SK-N-SH (cell line): ENCODE results near the gene HCN1. TPM values are rescaled to one million over a fixed set of nuclear protein-coding genes. Genes with fewer than 3 reads are reported as not detected.

ENCODE experiments used
- CTCF ChIA-PET: fragments of 300-600, 350-600 bp; formaldehyde crosslinking; extraction: SDS; loops from one replicate; lab custom pipeline; 2021; lab: Yijun Ruan, JAX
- POLR2A ChIA-PET: fragments of 350-600 bp; sonication (Branson Sonifier 250); formaldehyde crosslinking; extraction: SDS; loops from one replicate; lab custom pipeline; 2020; ENCODE audit warnings: antibody characterized with exemption, inconsistent platforms; lab: Yijun Ruan, JAX
- DNase-seq: peaks from one replicate; pipeline ENCODE4 v3.0.0; 2012
- H2AFZ ChIP-seq: fragments of 200-600 bp; sonication (generic); 2 replicates; pipeline ENCODE4 v1.8.1; 2016; ENCODE audit warnings: antibody characterized with exemption, mild to moderate bottlenecking, low read depth
- H3F3A ChIP-seq: fragments of 200-600 bp; sonication (generic); replicated peaks from 2 replicates; pipeline ENCODE3; 2016; ENCODE audit warnings: antibody characterized with exemption, mild to moderate bottlenecking; ENCODE audit not compliant: insufficient read depth
- H3K27ac ChIP-seq, 2 experiments: fragments of 200-500 bp in 1 of 2; fragments of 200-600 bp in 1 of 2; sonication (Bioruptor generic) in 1 of 2; sonication (generic), shearing (Covaris generic) in 1 of 2; 2 replicates each; pipeline versions ENCODE4 v1.5.1 to v1.6.1; 2014 to 2016; ENCODE audit warnings: low read depth in 2 of 2, inconsistent platforms in 1 of 2, low read length in 1 of 2, mild to moderate bottlenecking in 1 of 2, mixed read lengths in 1 of 2
- H3K27me3 ChIP-seq: fragments of 200-600 bp; sonication (generic), shearing (Covaris generic); 2 replicates; pipeline ENCODE4 v1.6.1; 2016; ENCODE audit warnings: mixed run types; ENCODE audit not compliant: insufficient read depth
- H3K36me3 ChIP-seq, 2 experiments: fragments of 200-500 bp in 1 of 2; fragments of 200-600 bp in 1 of 2; sonication (Bioruptor generic) in 1 of 2; sonication (generic) in 1 of 2; replicated peaks in 1 of 2; 2 replicates each; pipeline versions ENCODE3 to v1.5.1; 2014 to 2016; ENCODE audit warnings: low read length in 1 of 2, mild to moderate bottlenecking in 1 of 2; ENCODE audit not compliant: insufficient read depth in 2 of 2, control insufficient read depth in 1 of 2
- H3K4me1 ChIP-seq, 2 experiments: fragments of 200-500 bp in 1 of 2; fragments of 200-600 bp in 1 of 2; sonication (Bioruptor generic) in 1 of 2; sonication (generic), shearing (Covaris generic) in 1 of 2; 2 replicates each; pipeline versions ENCODE4 v1.5.1 to v1.6.1; 2014 to 2016; ENCODE audit warnings: low read depth in 1 of 2, low read length in 1 of 2, mixed run types in 1 of 2; ENCODE audit not compliant: insufficient read depth in 2 of 2, control insufficient read depth in 1 of 2
- H3K4me2 ChIP-seq: fragments of 200-600 bp; sonication (generic), shearing (Covaris generic); 2 replicates; pipeline ENCODE4 v1.6.1; 2017; ENCODE audit warnings: mixed run types
- H3K4me3 ChIP-seq, 2 experiments: fragments of 200-500 bp in 1 of 2; fragments of 200-600 bp in 1 of 2; sonication (Bioruptor generic) in 1 of 2; sonication (generic), shearing (Covaris generic) in 1 of 2; 2 replicates each; pipeline versions ENCODE4 v1.5.1 to v1.8.1; 2014 to 2016; ENCODE audit warnings: low read depth in 2 of 2, inconsistent platforms in 1 of 2, low read length in 1 of 2, mild to moderate bottlenecking in 1 of 2, mixed read lengths in 1 of 2, moderate library complexity in 1 of 2
- H3K79me2 ChIP-seq: fragments of 200-600 bp; sonication (generic); 2 replicates; pipeline ENCODE4 v1.8.1; 2017; ENCODE audit warnings: mild to moderate bottlenecking; ENCODE audit not compliant: insufficient read depth
- H3K9ac ChIP-seq: fragments of 200-600 bp; sonication (generic); 2 replicates; pipeline ENCODE4 v1.6.1; 2017; ENCODE audit warnings: mixed run types
- H3K9me2 ChIP-seq: fragments of 200-600 bp; sonication (generic); 2 replicates; pipeline ENCODE4 v1.6.1; 2017; ENCODE audit warnings: mixed run types
- H3K9me3 ChIP-seq: fragments of 200-600 bp; sonication (generic); 2 replicates; pipeline ENCODE4 v1.6.1; 2017; ENCODE audit warnings: mixed run types, mild to moderate bottlenecking, moderate library complexity
- H4K20me1 ChIP-seq: fragments of 200-600 bp; sonication (generic); 2 replicates; pipeline ENCODE4 v1.6.1; 2017; ENCODE audit warnings: mild to moderate bottlenecking, mixed run types; ENCODE audit not compliant: insufficient read depth
- CHD2 ChIP-seq: fragments of 150-350 bp; IDR thresholded peaks from 2 replicates; pipeline ENCODE4 v1.6.1; 2018; ENCODE audit warnings: low read length; ENCODE audit not compliant: partially characterized antibody
- EP300 ChIP-seq, 2 experiments: IDR thresholded peaks; 2 replicates each; pipeline versions ENCODE4 v1.4.0 to v1.6.1; 2012; ENCODE audit warnings: borderline replicate concordance in 1 of 2, low read depth in 1 of 2, low read length in 1 of 2
- EZH2phosphoT487 ChIP-seq: fragments of 200-600 bp; sonication (generic); IDR thresholded peaks from 2 replicates; pipeline ENCODE4 v1.6.1; 2017; ENCODE audit warnings: low read depth, mixed run types, mild to moderate bottlenecking, antibody characterized with exemption, moderate library complexity, borderline replicate concordance
- FOSL2 ChIP-seq: IDR thresholded peaks from 2 replicates; pipeline ENCODE4 v1.4.0; 2012; ENCODE audit warnings: low read depth, mild to moderate bottlenecking, moderate library complexity, borderline replicate concordance
- FOXJ3 ChIP-seq: sonication (generic); formaldehyde crosslinking; IDR thresholded peaks from 2 replicates; pipeline ENCODE4 v1.5.1; 2020; ENCODE audit warnings: mild to moderate bottlenecking, missing genetic modification reagents
- GABPA ChIP-seq: IDR thresholded peaks from 2 replicates; pipeline ENCODE4 v1.4.0; 2012; ENCODE audit warnings: low read depth, mild to moderate bottlenecking
- IRF3 ChIP-seq: fragments of 150-350 bp; IDR thresholded peaks from 2 replicates; pipeline ENCODE4 v1.6.1; 2016; ENCODE audit warnings: mild to moderate bottlenecking, low read depth, low read length
- JUND ChIP-seq: IDR thresholded peaks from 2 replicates; pipeline ENCODE4 v1.4.0; 2012
- MXI1 ChIP-seq: IDR thresholded peaks from 2 replicates; pipeline ENCODE4 v1.6.1; 2012; ENCODE audit warnings: mild to moderate bottlenecking, low read depth, low read length, improper control_type of control experiment
- NRF1 ChIP-seq: IDR thresholded peaks from 2 replicates; pipeline ENCODE4 v1.6.1; 2012; ENCODE audit warnings: low read depth, mild to moderate bottlenecking, low read length
- POLR2AphosphoS5 ChIP-seq: IDR thresholded peaks from 2 replicates; pipeline ENCODE4 v1.6.1; 2012; ENCODE audit warnings: low read depth, low read length
- RCOR1 ChIP-seq: fragments of 150-350 bp; IDR thresholded peaks from 2 replicates; pipeline ENCODE4 v1.6.1; 2017; ENCODE audit warnings: antibody characterized with exemption, low read length
- RXRA ChIP-seq: IDR thresholded peaks from 2 replicates; pipeline ENCODE4 v1.4.0; 2012; ENCODE audit warnings: low read depth, mild to moderate bottlenecking, borderline replicate concordance
- SIN3A ChIP-seq: IDR thresholded peaks from 2 replicates; pipeline ENCODE4 v1.6.1; 2012; ENCODE audit warnings: low read depth, mild to moderate bottlenecking, low read length, moderate library complexity, borderline replicate concordance
- TAF1 ChIP-seq: IDR thresholded peaks from 2 replicates; pipeline ENCODE4 v1.6.1; 2012; ENCODE audit warnings: low read depth, mild to moderate bottlenecking, low read length, moderate library complexity, borderline replicate concordance
- TEAD4 ChIP-seq: IDR thresholded peaks from 2 replicates; pipeline ENCODE4 v1.4.0; 2012; ENCODE audit warnings: mild to moderate bottlenecking, borderline replicate concordance; ENCODE audit not compliant: insufficient read depth
- YY1 ChIP-seq: IDR thresholded peaks from 2 replicates; pipeline ENCODE4 v1.4.0; 2012; ENCODE audit warnings: low read depth, mild to moderate bottlenecking
- WGBS: methylation state at CpG from one replicate; pipeline ENCODE4 v1.1.6; 2017; ENCODE audit warnings: low lambda C conversion rate; 5-methylcytosine and 5-hydroxymethylcytosine counted together
- polyA plus RNA-seq, 3 experiments: library from polyadenylated mRNA; depleted of rRNA; stranded (reverse); fragments of >200 nt; gene quantifications; 2 replicates each; pipeline ENCODE4 v1.2.3, GENCODE V29; 2012
- TF ChIP-seq, protein P1 (sequence below): IDR thresholded peaks from 2 replicates; pipeline ENCODE4 v1.4.0; 2012; ENCODE audit warnings: low read depth, borderline replicate concordance
- TF ChIP-seq, protein P2 (sequence below): fragments of 150-350 bp; IDR thresholded peaks from 2 replicates; pipeline ENCODE4 v1.6.1; 2017; ENCODE audit warnings: antibody characterized with exemption, low read length, low read depth, borderline replicate concordance
- TF ChIP-seq, protein P3 (sequence below): IDR thresholded peaks from 2 replicates; pipeline ENCODE4 v1.6.1; 2012; ENCODE audit warnings: mild to moderate bottlenecking, low read depth, low read length, moderate library complexity

Gene HCN1
- polyA plus RNA-seq, 1 of the 3 experiments (the other 2 are of a cell fraction): not detected

DNA sequence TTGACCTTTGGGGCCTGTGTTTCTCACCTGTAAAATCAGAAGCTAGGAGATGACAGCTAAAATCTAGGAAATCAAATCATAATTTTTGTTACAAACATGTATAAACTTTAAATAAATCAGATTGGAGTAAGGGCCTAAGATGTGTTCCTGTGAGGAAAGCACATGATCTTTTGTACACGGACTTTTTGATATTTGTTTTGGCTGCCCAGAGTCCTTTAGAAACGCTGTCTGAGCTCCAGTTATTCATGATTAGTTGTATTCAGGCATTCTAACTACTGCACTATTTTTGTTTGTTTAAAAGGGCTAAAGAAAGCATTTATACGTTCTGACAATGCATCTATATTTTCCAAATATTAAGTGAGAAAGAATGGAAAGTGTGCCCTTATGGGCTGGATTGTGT is 94.8 kb downstream of the HCN1 start:
- Histone ChIP-seq H3K9ac (no peak overlapping the region), H3K4me3 (no peak overlapping the region), H3K79me2 (no peaks in the 10 kb centered on the region), H3K9me2 (no peaks in the 10 kb centered on the region), H3K27me3 (no peaks in the 10 kb centered on the region), H3F3A (no peaks in the 10 kb centered on the region), H3K4me1 (no peaks in the 10 kb centered on the region), H3K27ac (no peak overlapping the region), H3K4me2 (no peak overlapping the region), H2AFZ (no peak overlapping the region), H3K9me3 (no peaks in the 10 kb centered on the region), H4K20me1 (no peaks in the 10 kb centered on the region), H3K36me3 (no peaks in the 10 kb centered on the region)
- POLR2A ChIA-PET: no interaction called here
- 0% methylated on average over 3 of the region's 3 CpGs for WGBS
- DNase-seq: no peak
- TF ChIP-seq FOSL2 (no peak), JUND (no peak), FOXJ3 (CRISPR knock-in tag) (no peak), MXI1 (no peak), EZH2phosphoT487 (no peak), YY1 (no peak)
- TF ChIP-seq, protein P1, sequence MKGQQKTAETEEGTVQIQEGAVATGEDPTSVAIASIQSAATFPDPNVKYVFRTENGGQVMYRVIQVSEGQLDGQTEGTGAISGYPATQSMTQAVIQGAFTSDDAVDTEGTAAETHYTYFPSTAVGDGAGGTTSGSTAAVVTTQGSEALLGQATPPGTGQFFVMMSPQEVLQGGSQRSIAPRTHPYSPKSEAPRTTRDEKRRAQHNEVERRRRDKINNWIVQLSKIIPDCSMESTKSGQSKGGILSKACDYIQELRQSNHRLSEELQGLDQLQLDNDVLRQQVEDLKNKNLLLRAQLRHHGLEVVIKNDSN: no peak
- CTCF ChIA-PET: no interaction called here

DNA sequence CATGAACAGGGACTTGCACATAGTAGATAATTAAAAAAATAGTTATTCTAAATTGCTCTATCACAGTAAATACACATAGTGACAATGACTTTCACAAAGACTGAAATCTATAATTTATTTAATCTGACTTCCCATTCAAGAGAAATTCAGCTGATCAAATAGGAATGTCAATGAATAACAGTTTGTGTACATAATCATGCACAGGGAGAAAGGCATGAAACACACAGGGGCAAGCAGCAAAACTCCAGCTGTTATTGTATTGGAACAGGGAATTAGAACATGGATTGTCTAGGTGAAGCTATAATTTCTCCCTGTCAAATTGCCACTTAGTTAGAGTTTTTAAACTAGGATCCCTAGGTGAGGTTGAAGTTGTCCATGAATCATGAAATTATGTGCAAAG is 99.9 kb downstream of the HCN1 start:
- no peak overlapping the region for H3K27ac ChIP-seq
- ChIA-PET CTCF (no interaction called here), POLR2A (no interaction called here)
- H3F3A ChIP-seq: no peaks in the 10 kb centered on the region
- H3K9me2 ChIP-seq: no peaks in the 10 kb centered on the region
- no peak for DNase-seq
- H3K9me3 ChIP-seq: no peaks in the 10 kb centered on the region
- H3K4me1 ChIP-seq: no peaks in the 10 kb centered on the region
- no peak overlapping the region for H3K9ac ChIP-seq
- TF ChIP-seq NRF1 (no peak), CHD2 (no peak), EP300 (IDR thresholded peaks at IDR 0.05; ENCODE audit: borderline replicate concordance in 1 of 2, low read depth in 1 of 2, low read length in 1 of 2) (no peak), TEAD4 (no peak), GABPA (no peak), RCOR1 (no peak), JUND (no peak), IRF3 (no peak), TAF1 (no peak), SIN3A (no peak), RXRA (no peak), FOSL2 (no peak), POLR2AphosphoS5 (no peak)
- TF ChIP-seq, protein P2, sequence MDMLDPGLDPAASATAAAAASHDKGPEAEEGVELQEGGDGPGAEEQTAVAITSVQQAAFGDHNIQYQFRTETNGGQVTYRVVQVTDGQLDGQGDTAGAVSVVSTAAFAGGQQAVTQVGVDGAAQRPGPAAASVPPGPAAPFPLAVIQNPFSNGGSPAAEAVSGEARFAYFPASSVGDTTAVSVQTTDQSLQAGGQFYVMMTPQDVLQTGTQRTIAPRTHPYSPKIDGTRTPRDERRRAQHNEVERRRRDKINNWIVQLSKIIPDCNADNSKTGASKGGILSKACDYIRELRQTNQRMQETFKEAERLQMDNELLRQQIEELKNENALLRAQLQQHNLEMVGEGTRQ: no peak
- TF ChIP-seq, protein P3, sequence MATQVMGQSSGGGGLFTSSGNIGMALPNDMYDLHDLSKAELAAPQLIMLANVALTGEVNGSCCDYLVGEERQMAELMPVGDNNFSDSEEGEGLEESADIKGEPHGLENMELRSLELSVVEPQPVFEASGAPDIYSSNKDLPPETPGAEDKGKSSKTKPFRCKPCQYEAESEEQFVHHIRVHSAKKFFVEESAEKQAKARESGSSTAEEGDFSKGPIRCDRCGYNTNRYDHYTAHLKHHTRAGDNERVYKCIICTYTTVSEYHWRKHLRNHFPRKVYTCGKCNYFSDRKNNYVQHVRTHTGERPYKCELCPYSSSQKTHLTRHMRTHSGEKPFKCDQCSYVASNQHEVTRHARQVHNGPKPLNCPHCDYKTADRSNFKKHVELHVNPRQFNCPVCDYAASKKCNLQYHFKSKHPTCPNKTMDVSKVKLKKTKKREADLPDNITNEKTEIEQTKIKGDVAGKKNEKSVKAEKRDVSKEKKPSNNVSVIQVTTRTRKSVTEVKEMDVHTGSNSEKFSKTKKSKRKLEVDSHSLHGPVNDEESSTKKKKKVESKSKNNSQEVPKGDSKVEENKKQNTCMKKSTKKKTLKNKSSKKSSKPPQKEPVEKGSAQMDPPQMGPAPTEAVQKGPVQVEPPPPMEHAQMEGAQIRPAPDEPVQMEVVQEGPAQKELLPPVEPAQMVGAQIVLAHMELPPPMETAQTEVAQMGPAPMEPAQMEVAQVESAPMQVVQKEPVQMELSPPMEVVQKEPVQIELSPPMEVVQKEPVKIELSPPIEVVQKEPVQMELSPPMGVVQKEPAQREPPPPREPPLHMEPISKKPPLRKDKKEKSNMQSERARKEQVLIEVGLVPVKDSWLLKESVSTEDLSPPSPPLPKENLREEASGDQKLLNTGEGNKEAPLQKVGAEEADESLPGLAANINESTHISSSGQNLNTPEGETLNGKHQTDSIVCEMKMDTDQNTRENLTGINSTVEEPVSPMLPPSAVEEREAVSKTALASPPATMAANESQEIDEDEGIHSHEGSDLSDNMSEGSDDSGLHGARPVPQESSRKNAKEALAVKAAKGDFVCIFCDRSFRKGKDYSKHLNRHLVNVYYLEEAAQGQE: no peak
- no peak overlapping the region for H3K4me3 ChIP-seq
- H3K79me2 ChIP-seq: no peaks in the 10 kb centered on the region
- no peak overlapping the region for H3K4me2 ChIP-seq
- H4K20me1 ChIP-seq: no peaks in the 10 kb centered on the region
- H2AFZ ChIP-seq: no peak overlapping the region
- no peaks in the 10 kb centered on the region for H3K36me3 ChIP-seq
- no peaks in the 10 kb centered on the region for H3K27me3 ChIP-seq
